Suprapubic skin (tissue), 4 donors: ENCODE measurements around the gene SORCS2. TPM values are rescaled to one million over a fixed set of nuclear protein-coding genes. Genes with fewer than 3 reads are reported as not detected.

Experiments used
- DNase-seq, 2 donors: peaks; one replicate each; pipeline ENCODE4 v3.0.0-alpha.2; 2019; ENCODE audit warnings: low spot score in 2 of 2
- H3K27ac ChIP-seq: fragments of 200-600 bp; sonication (generic); one replicate; pipeline ENCODE4 v1.5.1; 2019
- H3K27me3 ChIP-seq: fragments of 200-600 bp; sonication (generic); one replicate; pipeline ENCODE4 v1.5.1; 2019
- H3K36me3 ChIP-seq: fragments of 200-600 bp; sonication (generic); one replicate; pipeline ENCODE4 v1.5.1; 2019
- H3K4me1 ChIP-seq: fragments of 200-600 bp; sonication (generic); one replicate; pipeline ENCODE4 v1.5.1; 2019
- H3K4me3 ChIP-seq: fragments of 200-600 bp; sonication (generic); one replicate; pipeline ENCODE4 v1.5.1; 2019; ENCODE audit warnings: mild to moderate bottlenecking
- H3K9me3 ChIP-seq: fragments of 200-600 bp; sonication (generic); one replicate; pipeline ENCODE4 v1.5.1; 2019
- CTCF ChIP-seq, 2 donors: fragments of 200-600 bp in 1 of 2; fragments of 450-650 bp in 1 of 2; sonication (generic) in 1 of 2; IDR thresholded peaks; one replicate each; pipeline ENCODE4 v1.5.1; 2016 to 2019; ENCODE audit warnings: antibody characterized with exemption in 2 of 2, mild to moderate bottlenecking in 1 of 2, moderate library complexity in 1 of 2
- EP300 ChIP-seq: sonication (generic); formaldehyde crosslinking; IDR thresholded peaks from one replicate; pipeline ENCODE4 v1.6.1; 2017; ENCODE audit warnings: antibody characterized with exemption
- POLR2A ChIP-seq, 2 donors: fragments of 450-650 bp; IDR thresholded peaks; one replicate each; pipeline ENCODE4 v1.6.1; 2017; ENCODE audit warnings: antibody characterized with exemption in 2 of 2, mild to moderate bottlenecking in 2 of 2, moderate library complexity in 2 of 2
- POLR2AphosphoS5 ChIP-seq, 3 donors: sonication (generic); formaldehyde crosslinking; IDR thresholded peaks; one replicate each; pipeline ENCODE4 v1.6.1; 2017; ENCODE audit warnings: antibody characterized with exemption in 3 of 3
- WGBS: methylation state at CpG from one replicate; pipeline ENCODE4 v1.1.5; 2018; 5-methylcytosine and 5-hydroxymethylcytosine counted together
- total RNA-seq, 4 donors: library from RNA; depleted of rRNA; stranded (reverse); fragments of >200 nt; gene quantifications; one replicate each; pipeline ENCODE4 v1.1.0, GENCODE V29; 2016

The SORCS2 gene
- total RNA-seq, 4 donors from 2014 or later: 0.94 to 4.6 (median 1.3) TPM

DNA sequence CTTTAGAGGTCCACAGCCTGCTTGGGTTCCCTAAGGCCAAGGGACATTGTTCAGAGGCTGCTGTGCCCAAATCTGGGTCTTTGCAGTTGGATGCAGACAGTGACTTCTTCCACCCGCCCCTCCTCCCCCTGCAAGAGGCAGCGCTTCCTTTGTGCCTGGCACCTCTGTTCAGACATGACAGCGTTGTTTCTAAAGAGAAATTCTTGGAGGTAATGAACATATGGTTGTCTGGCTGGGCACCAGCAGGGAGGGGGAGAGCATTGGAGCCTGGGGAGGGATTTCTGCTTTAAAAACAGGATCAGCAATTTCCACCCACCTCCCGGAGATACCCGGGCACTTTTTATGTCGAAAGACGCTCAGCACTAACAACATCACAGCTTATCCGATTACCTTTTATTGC is 190.9 kb downstream of the SORCS2 start:
- no peak overlapping the region for H3K4me3 ChIP-seq
- TF ChIP-seq CTCF (IDR thresholded peaks at IDR 0.05) (no peak), EP300 (no peak), POLR2A (IDR thresholded peaks at IDR 0.05) (no peak), POLR2AphosphoS5 (IDR thresholded peaks at IDR 0.05) (no peak)
- no peak overlapping the region for H3K27ac ChIP-seq
- WGBS: 61% methylated on average over 8 of the region's 8 CpGs
- peaks cover 24% of the 10 kb centered on the region for H3K27me3 ChIP-seq
- no peaks in the 10 kb centered on the region for H3K36me3 ChIP-seq
- no peaks in the 10 kb centered on the region for H3K9me3 ChIP-seq
- DNase-seq: peak; percentile 26 to 44
- peaks cover 13% of the 10 kb centered on the region for H3K4me1 ChIP-seq

- Histone ChIP-seq H3K9me3 (no peaks in the 10 kb centered on the region), H3K27me3 (peaks cover 17% of the 10 kb centered on the region), H3K4me1 (peaks cover 13% of the 10 kb centered on the region), H3K36me3 (no peaks in the 10 kb centered on the region), H3K4me3 (no peak overlapping the region), H3K27ac (no peak overlapping the region)
- WGBS: 72% methylated on average over 11 of the region's 28 CpGs
- no peak for TF ChIP-seq CTCF (IDR thresholded peaks at IDR 0.05)
- TF ChIP-seq POLR2AphosphoS5 (IDR thresholded peaks at IDR 0.05): no peak
- no peak for TF ChIP-seq EP300
- TF ChIP-seq POLR2A (IDR thresholded peaks at IDR 0.05): no peak
- DNase-seq: peak; percentile 29 to 69
Observed at GRCh38 chr4:7384003-7384928, 191.9 kb downstream of the SORCS2 start.

- no peak for TF ChIP-seq POLR2A (IDR thresholded peaks at IDR 0.05)
- no peak for TF ChIP-seq POLR2AphosphoS5 (IDR thresholded peaks at IDR 0.05)
- TF ChIP-seq EP300: no peak
- TF ChIP-seq CTCF (IDR thresholded peaks at IDR 0.05): no peak
- Histone ChIP-seq H3K27ac (no peak overlapping the region), H3K4me1 (peaks cover 13% of the 10 kb centered on the region), H3K36me3 (no peaks in the 10 kb centered on the region), H3K27me3 (peaks cover 15% of the 10 kb centered on the region), H3K4me3 (no peak overlapping the region), H3K9me3 (no peaks in the 10 kb centered on the region)
- WGBS: 68% methylated on average over 8 of the region's 12 CpGs
- DNase-seq: peak; percentile 48 to 52
Observed at GRCh38 chr4:7384929-7385890, 192.9 kb downstream of the SORCS2 start.

DNA sequence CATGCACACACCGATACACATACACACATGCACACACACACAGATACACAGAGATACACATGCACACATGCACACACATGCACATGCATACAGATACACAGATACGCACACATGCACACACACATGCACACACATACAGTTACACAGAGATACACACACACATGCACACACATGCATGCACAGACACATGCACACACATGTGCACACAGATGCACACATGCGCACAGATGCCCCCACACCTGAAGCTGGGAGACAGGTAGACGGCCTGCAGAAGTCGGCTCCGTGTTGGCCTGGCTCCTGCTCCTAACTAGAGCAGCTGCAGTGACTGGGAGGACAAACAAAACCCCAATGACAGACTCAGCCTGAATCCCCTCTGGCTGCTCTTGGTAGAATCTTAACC is 195.6 kb downstream of the SORCS2 start:
- no peak overlapping the region for H3K27ac ChIP-seq
- peak in 1 of 2 donors; percentile 37 for DNase-seq
- TF ChIP-seq EP300 (no peak), POLR2A (IDR thresholded peaks at IDR 0.05) (no peak), POLR2AphosphoS5 (IDR thresholded peaks at IDR 0.05) (no peak), CTCF (IDR thresholded peaks at IDR 0.05) (no peak)

More for the DNA sequence above, 195.6 kb downstream of the SORCS2 start:
- H3K4me3 ChIP-seq: no peak overlapping the region
- no peaks in the 10 kb centered on the region for H3K36me3 ChIP-seq
- H3K27me3 ChIP-seq: no peaks in the 10 kb centered on the region
- no peaks in the 10 kb centered on the region for H3K9me3 ChIP-seq
- WGBS: 64% methylated on average over 3 of the region's 6 CpGs
- no peaks in the 10 kb centered on the region for H3K4me1 ChIP-seq
